Measurements from ENCODE around the gene KRTAP3-1.
"Not testable (repeated sequence)": the region's sequence is repeated elsewhere in the genome, so short reads cannot be mapped to it uniquely, and the experiment has no call there.

The KRTAP3-1 gene

DNA sequence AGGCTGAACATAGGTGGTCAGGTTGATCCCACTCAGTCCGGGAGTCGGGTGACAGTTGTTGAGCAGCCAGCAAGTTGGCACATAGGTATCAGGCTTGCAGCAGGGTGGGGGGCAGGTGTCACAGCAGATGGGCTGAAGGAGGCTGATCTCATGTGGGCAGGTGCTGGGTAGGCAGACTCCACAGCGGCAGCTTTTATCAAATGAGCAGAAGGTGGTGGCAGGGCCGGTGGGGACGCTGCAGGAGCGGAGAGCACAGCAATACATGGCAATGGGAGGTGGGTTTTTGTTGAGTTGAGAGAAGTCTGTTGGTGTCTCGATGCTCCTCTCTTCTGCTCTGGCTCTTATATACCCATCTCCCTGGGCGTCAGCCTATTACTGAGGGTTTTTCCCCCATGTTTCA lies at the start of gene KRTAP3-1:
Gene KRTAP3-1, minus strand, starts transcription at position 318 of the 400 bp plus-strand sequence. Its CDS starts 54 bp downstream, at position 264.
- no peak for DNase-seq (ENCODE audit: low spot score)

DNA sequence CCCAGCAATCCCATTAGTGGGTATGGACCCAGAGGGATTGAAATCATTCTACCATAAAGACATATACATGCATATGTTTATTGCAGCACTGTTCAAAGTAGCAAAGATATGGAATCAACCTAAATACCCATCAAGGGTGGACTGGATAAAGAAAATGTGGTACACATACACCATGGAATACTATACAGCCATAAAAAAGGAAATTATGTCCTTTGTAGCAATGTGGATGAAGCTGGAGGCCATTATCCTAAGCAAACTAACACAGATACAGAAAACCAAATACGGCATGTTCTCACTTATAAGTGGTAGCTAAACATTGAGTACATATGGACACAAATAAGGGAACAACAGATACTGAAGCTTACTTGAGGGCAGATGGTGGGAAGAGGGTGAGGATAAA lies 48.6 kb upstream of the KRTAP3-1 start:
- DNase-seq (ENCODE audit: low spot score), result no peak

DNA sequence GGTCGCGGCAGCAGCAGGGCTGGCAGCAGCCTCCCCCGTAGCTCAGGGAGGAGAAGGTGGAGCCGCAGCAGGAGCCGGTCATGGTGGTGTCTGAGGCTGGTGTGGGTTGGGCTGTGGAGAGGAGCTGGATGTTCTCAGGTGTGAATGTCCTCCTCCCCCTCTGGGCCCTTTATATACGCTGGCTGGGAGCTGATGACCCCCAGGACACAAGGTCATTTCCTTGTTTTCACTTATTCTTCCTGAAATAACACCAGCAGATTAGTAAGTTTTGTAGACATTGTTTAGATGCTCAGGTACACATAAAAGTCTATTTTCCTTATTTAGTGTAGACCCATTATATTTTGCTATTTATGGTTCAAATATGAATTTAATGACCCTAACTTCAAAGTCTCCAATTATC lies 46.2 kb upstream of the KRTAP3-1 start, which contains the start of gene KRTAP2-2:
Gene KRTAP2-2, minus strand, starts transcription at position 101 of the 400 bp plus-strand sequence. Its CDS starts 19 bp downstream, at position 82.
- not testable (repeated sequence) for DNase-seq (ENCODE audit: low spot score)

DNA sequence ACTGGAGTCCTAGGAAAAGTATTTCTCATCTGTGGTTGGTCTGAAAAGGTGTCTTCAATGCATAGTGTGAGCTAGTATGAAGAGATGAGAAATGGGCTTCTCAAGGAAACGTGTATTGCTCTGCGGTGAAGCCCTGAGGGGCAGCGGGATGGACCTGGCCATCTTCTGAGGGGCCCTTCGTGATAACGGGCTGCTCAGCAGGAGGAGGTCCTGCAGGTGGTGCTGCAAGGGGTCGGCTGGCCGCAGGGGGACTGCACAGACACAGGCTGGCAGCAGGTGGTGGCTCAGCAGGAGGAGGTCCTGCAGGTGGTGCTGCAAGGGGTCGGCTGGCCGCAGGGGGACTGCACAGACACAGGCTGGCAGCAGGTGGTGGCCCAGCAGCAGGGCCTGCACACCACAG lies 45.6 kb upstream of the KRTAP3-1 start:
- DNase-seq (ENCODE audit: low spot score), result not testable (repeated sequence)

DNA sequence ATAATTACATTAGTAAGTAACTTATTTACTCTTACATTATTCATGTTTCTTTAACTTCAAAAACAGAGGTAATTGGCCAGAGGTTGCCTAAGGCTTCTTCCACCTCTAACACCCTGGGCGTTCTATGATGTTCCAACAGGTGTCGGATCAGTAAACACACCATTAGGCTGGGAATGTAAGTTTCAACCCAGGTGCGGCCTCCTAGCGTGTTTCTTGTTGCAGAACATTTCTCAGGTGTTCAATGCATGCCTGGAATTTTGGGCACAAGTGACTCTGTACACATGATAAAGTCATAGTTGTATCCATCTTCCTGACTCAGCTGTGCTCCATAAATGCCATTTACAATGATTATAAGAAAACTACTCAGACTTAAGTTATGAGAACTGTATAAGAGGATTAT lies 45.1 kb upstream of the KRTAP3-1 start:
- no peak for DNase-seq (ENCODE audit: low spot score)

DNA sequence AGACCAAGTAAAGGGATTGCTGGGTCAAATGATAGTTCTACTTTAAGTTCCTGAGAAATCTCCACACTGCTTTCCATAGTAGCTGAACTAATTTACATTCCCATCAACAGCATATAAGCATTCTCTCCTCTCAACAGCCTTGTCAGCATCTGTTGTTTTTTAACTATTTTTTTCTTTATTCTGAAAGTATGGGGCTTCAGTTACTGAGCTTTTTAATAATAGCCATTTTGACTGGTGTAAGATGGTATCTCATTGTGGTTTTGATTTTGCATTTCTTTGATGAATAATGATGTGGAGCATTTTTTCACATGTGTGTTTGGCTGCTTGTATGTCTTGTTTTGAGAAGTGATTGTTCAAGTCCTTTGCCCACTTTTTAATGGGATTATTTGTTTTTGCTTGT lies 43.6 kb upstream of the KRTAP3-1 start:
- DNase-seq (ENCODE audit: low spot score), result no peak

DNA sequence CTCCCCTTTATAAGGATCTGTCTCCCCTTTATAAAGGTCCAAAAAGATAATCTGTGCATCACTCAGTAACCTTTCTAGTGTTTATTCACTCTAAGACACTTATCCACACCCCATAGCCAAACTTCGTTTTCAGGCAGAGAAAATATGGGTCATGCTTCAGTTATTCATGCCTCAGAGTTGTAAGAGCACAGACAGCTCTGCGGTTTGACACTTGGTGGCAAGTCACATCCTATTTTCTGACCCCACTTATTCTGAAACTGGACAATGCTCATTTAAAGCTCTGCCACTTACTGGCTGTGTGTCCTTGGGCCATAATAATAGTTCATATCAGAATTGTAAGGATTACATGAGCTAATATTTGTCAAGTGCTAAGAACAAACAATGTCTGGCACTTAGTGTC lies 40.2 kb upstream of the KRTAP3-1 start:
- no peak for DNase-seq (ENCODE audit: low spot score)

DNA sequence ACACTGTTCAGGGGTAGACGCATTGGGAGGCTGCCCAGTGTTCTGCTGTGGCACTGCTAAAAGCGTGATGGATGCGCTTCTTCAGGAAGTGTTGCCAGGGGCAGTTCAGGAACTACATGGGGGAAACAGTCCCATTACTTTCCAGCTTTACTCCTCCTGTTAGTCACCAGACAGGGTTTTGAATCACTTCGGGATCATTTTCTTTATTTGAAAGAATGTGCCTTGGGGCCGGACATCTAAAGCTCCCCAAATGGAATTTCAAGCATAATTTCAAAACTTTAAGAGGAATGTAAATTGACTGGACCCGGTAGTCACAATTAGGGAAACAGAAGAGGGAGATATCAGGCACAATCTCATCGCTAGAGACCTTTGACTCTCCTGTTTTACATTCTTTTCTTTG lies 39.5 kb upstream of the KRTAP3-1 start:
- no peak for DNase-seq (ENCODE audit: low spot score)

DNA sequence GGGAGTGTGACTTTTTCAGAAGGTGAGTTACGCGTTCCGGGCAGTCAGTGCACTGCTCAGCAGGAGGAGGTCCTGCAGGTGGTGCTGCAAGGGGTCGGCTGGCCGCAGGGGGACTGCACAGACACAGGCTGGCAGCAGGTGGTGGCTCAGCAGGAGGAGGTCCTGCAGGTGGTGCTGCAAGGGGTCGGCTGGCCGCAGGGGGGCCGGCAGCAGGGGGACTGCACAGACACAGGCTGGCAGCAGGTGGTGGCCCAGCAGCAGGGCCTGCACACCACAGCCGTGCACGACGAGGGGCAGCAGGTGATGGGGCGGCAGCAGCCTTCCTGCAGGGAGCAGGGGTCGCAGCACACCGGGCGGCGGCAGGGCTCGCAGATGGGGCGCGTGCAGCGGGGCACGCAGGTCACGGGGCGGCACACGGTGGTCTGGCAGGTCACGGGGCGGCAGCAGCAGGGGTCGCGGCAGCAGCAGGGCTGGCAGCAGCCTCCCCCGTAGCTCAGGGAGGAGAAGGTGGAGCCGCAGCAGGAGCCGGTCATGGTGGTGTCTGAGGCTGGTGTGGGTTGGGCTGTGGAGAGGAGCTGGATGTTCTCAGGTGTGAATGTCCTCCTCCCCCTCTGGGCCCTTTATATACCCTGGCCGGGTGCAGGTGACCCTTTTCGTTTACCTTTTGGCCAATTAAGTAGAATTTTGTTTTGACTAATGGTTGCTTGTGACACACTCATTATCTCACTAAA lies 38.0 kb upstream of the KRTAP3-1 start, which contains the start of gene KRTAP2-1:
Gene KRTAP2-1, minus strand, starts transcription at position 582 of the 731 bp plus-strand sequence. Its CDS starts 49 bp downstream, at position 533.
- DNase-seq (ENCODE audit: low spot score), result not testable (repeated sequence)

DNA sequence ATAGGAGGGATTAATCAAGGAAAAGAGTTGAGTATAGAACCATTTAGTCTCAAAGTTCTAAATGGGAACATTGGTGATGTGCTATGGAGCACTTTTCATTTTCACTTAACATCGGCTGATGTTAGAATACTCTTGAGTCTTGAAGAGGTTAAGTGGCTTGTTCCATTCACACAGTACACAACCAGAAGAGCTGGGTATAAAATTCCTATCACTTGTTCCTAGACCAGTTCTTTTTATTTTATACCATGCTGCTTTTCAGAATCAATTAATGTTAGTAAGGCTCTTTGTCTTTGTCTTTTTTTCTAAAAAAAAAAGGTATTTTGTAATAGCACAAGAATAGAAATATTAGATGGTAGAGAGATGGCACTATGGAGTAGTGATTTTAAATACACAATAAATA lies 34.0 kb upstream of the KRTAP3-1 start:
- DNase-seq (ENCODE audit: low spot score), result no peak

DNA sequence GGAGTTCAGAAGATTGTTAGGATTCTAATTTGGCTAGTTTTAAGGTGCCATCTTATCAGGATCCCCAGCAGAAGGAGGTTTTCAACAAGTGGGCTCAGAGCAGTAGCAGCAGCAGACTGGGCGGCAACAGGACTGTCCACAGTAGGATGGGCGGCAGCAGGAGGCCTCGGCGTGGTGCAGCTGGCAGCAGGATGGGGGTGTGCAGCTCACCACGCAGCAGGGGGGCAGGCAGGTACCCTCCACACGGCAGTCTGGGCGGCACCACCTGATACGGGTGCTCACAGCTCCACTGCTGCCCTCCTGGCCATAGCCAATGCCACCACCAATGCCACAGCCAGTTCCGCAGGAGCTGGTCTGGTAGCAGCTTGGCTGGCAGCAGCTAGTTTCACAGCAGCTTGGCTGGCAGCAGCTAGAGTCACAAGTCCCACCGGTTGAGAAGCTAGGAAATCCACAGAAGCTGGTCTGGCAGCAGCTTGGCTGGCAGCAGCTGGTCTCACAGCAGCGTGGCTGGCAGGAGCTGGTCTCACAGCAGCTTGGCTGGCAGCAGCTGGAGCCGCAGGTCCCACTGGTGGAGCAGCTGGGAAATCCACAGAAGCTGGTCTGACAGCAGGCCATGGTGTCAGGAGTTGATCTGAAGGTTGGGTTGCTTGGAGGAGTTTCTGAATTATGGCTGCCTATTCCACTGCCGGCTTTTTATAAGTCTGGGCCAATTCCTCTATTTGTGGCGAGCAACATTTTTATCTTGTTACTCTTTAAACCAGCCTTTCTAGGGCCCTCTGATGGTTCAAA lies 32.0 kb upstream of the KRTAP3-1 start, which contains the start of gene KRTAP1-1:
Gene KRTAP1-1, minus strand, starts transcription at position 668 of the 789 bp plus-strand sequence. Its CDS starts 53 bp downstream, at position 615.
- not testable (repeated sequence) for DNase-seq (ENCODE audit: low spot score)

DNA sequence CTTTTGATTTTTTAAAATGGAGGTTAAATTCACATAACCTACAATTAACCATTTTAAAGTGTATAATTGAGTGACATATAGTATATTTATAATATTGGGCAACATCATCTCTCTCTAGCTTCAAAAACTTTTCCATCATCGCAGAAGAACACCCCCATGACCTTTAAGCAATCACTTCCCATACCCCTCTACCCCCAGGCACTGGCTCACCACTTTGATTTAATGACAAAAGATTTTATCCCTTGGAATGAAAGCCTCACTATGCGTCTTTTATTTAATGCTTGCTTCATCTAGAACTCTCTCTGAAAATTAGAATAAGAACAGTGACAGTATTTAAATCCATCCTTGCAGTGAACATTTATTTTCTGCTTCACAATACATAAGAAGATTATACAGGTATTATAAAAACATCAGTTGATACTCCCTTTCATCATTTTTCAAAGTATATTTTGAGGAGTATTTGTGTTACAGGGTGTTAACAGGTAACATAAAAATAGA lies 29.0 kb upstream of the KRTAP3-1 start:
- no peak for DNase-seq (ENCODE audit: low spot score)

DNA sequence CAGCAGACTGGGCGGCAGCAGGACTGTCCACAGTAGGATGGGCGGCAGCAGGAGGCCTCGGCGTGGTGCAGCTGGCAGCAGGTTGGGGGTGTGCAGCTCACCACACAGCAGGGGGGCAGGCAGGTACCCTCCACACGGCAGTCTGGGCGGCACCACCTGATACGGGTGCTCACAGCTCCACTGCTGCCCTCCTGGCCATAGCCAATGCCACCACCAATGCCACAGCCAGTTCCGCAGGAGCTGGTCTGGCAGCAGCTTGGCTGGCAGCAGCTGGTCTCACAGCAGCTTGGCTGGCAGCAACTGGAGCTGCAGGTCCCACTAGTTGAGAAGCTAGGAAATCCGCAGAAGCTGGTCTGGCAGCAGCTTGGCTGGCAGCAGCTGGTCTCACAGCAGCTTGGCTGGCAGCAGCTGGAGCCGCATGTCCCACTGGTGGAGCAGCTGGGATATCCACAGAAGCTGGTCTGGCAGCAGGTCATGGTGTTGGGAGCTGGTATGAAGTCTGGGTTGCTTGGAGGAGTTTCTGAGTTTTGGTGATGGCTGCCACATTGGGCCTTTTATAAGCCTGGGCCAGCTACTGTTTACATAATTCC lies 25.5 kb upstream of the KRTAP3-1 start, which contains the start of gene KRTAP1-3:
Gene KRTAP1-3, minus strand, starts transcription at position 529 of the 590 bp plus-strand sequence. Its CDS starts 53 bp downstream, at position 476.
- DNase-seq (ENCODE audit: low spot score), result not testable (repeated sequence)

DNA sequence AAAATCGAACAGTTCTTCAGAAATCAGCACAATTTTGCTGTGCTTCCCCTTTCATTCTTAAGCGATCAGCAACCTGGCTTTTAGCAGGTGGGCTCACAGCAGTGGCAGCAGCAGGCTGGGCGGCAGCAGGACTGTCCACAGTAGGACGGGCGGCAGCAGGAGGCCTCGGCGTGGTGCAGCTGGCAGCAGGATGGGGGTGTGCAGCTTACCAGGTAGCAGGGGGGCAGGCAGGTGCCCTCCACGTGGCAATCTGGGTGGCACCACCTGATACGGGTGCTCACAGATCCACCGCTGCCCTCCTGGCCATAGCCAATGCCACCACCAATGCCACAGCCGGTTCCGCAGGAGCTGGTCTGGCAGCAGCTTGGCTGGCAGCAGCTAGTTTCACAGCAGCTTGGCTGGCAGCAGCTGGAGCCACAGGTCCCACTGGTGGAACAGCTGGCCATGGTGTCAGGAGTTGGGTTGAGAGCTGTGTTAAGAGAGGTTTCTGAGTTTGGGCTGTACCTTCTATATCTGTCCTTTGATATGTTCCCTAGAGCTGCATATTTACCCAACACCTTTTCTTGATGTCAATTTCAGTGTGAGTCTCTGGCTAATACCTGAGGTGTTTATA lies 20.8 kb upstream of the KRTAP3-1 start, which contains the start of gene KRTAP1-4:
Gene KRTAP1-4, minus strand, starts transcription at position 563 of the 613 bp plus-strand sequence. Its CDS starts 117 bp downstream, at position 446.
- no peak for DNase-seq (ENCODE audit: low spot score)

DNA sequence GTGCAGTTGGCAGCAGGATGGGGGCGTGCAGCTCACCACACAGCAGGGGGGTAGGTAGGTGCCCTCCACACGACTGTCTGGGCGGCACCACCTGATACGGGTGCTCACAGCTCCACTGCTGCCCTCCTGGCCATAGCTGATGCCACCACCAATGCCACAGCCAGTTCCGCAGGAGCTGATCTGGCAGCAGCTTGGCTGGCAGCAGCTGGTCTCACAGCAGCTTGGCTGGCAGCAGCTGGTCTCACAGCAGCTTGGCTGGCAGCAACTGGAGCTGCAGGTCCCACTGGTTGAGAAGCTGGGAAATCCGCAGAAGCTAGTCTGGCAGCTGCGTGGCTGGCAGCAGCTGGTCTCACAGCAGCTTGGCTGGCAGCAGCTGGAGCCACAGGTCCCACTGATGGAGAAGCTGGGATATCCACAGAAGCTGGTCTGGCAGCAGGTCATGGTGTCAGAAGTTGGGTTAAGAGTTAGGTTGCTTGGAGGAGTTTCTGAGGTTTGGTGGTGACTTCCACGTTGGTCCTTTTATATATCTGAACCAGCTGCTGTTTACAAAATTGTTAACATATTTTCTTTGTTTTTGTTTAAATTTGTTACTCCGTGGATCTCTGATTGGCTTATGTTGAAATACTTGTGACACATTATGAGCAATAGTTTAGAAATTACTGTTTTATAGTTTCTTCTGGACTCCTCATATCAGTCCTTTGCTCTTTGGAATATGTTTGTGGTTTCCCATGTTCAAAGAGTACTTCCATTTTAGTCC lies 18.0 kb upstream of the KRTAP3-1 start, which contains the start of gene KRTAP1-5:
Gene KRTAP1-5, minus strand, starts transcription at position 494 of the 757 bp plus-strand sequence. Its CDS starts 53 bp downstream, at position 441.
- DNase-seq (ENCODE audit: low spot score), result no peak

DNA sequence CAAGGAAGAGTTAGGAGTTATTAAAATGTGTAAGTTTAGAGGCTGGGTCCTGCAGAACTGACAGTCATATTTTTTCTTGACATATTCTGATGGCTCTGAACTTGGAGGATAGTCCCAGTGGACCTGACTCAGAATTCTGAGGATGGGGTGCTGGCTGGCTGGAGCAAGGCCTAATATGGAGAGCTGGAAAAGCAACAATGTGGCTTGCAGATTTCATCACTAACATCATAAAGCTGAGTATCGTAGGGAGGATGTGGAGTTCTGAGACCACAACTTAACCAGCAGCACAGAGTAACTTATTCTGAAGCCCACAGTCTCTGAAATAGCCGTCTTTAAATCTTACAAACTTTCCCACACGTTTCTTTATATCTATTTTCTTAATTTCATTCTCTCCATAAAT lies 15.8 kb upstream of the KRTAP3-1 start:
- DNase-seq (ENCODE audit: low spot score), result no peak

DNA sequence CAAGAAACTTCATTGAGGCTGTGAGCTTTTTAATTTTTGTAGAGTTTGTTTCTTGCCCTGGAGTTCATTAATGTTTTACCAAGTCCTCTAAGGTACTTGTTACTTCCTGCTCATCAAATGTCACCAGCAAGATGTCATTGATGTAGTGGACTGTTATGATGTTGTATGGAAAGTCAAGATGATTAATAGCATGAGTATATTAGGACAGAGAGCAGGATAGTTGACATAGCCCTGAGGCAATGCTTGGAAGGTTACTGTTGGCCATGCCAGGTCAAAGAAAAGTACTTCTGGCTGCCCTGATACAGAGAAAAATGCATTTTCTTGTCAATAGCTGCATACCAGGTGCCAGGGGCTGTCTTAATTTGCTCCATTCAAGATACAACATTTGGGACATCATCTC lies 11.4 kb upstream of the KRTAP3-1 start:
- no peak for DNase-seq (ENCODE audit: low spot score)

DNA sequence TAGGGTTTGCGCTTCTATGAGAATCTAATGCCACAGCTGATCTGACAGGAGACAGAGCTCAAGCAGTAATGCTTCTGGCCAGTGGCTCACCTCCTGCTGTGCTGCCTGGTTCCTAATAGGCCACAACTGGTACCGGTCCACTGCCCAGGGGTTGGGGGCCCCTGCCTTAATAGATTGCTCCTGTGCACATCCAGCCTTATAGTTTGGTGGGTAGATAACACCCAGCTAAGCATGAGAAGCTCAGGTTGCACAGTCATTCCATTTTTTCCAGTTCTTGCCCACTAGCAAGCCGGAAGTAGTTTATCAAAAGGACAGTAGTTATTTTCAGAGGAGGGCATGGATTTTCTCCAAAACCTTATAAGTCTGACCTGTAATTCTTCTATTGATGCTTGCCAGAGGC lies 10.5 kb upstream of the KRTAP3-1 start:
- no peak for DNase-seq (ENCODE audit: low spot score)

DNA sequence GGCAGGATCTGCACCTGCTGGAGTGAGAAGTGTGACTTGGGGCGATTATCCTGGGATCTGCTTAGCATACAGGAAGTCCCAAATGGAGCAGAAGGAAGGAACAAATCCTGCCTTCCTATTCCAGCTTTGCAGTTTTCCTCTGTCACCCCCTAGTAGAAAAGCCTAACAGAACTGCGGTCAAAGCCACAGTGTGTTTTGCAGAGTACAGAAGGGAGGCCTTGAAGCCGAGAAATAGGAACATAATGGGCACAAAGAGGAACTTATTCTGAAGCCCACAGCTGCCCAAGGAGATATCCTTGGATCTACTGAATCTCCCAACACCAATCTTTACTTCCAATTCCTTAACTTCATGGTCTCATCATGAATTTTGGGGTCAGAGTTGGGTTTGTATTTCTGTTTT lies 9.6 kb upstream of the KRTAP3-1 start:
- no peak for DNase-seq (ENCODE audit: low spot score)

DNA sequence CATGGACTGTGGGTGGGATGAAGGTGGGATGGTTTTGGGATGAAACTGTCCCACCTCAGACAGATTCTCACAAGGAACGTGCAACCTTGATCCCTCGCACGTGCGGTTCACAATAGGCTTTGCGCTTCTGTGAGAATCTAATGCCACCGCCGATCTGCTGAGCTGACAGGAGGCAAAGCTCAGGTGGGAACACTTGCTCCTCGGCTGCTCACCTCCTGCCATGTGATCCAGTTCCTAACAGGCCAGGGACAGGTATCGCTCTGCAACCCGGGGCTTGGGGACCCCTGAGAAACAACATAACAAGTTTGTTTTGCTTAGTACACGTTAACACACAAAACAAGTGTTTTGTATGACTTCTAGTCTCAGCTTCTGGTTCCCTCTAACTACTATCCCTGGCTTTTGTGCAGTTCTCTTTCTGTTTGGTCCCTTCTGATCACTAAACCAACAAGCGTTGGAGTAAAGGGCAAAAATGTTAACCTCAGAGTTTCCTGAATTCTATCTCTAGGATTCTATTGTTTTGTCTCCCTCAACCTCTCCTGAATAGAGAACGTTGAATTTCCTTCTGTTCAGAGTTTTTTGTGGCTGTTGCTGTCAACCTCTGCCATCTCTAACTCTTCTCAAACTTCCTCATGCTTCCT lies 7.8 kb upstream of the KRTAP3-1 start:
- no peak for DNase-seq (ENCODE audit: low spot score)
